GM23338 (cell line): ENCODE data around the gene HSDL2. TPM values are rescaled to one million over a fixed set of nuclear protein-coding genes. Genes with fewer than 3 reads are reported as not detected.

ENCODE experiments used
- ATAC-seq: fragments of 200-7000 bp; cut with Tn5 transposase; 3 replicates; pipeline ENCODE4 v1.9.1; 2020
- DNase-seq: peaks from one replicate; pipeline ENCODE4 v3.0.0-alpha.2; 2015; ENCODE audit warnings: low spot score
- H2AFZ ChIP-seq: fragments of 200-600 bp; sonication (generic); 2 replicates; pipeline ENCODE4 v1.8.0; 2016; ENCODE audit warnings: antibody characterized with exemption, mild to moderate bottlenecking, moderate library complexity
- H3F3A ChIP-seq: fragments of 200-600 bp; sonication (generic); replicated peaks from 2 replicates; pipeline ENCODE4 v1.8.0; 2017; ENCODE audit warnings: antibody characterized with exemption, mixed run types, low read depth
- H3K27ac ChIP-seq: fragments of 200-600 bp; sonication (generic); 2 replicates; pipeline ENCODE4 v1.6.1; 2016; ENCODE audit warnings: low read depth
- H3K27me3 ChIP-seq: fragments of 200-600 bp; sonication (generic); 2 replicates; pipeline ENCODE4 v1.8.0; 2016; ENCODE audit warnings: mild to moderate bottlenecking, mixed run types, moderate library complexity; ENCODE audit not compliant: insufficient read depth
- H3K36me3 ChIP-seq: fragments of 200-600 bp; sonication (generic); 2 replicates; pipeline ENCODE4 v1.8.0; 2016; ENCODE audit warnings: mild to moderate bottlenecking; ENCODE audit not compliant: insufficient read depth
- H3K4me1 ChIP-seq: fragments of 200-600 bp; sonication (generic); 2 replicates; pipeline ENCODE4 v1.8.0; 2016; ENCODE audit warnings: mild to moderate bottlenecking, moderate library complexity; ENCODE audit not compliant: insufficient read depth
- H3K4me2 ChIP-seq: fragments of 200-600 bp; sonication (generic); 2 replicates; pipeline ENCODE4 v1.7.1; 2017; ENCODE audit warnings: mixed run types
- H3K4me3 ChIP-seq: fragments of 200-600 bp; sonication (generic); 2 replicates; pipeline ENCODE4 v1.6.1; 2016; ENCODE audit warnings: mixed run types
- H3K79me2 ChIP-seq: fragments of 200-600 bp; sonication (generic); replicated peaks from 2 replicates; pipeline ENCODE4 v1.8.0; 2017; ENCODE audit warnings: mild to moderate bottlenecking; ENCODE audit not compliant: insufficient read depth
- H3K9me2 ChIP-seq: fragments of 200-600 bp; sonication (generic); 2 replicates; pipeline ENCODE4 v1.8.0; 2017; ENCODE audit not compliant: insufficient read depth
- H4K20me1 ChIP-seq: fragments of 200-600 bp; sonication (generic); replicated peaks from 2 replicates; pipeline ENCODE4 v1.8.0; 2017; ENCODE audit warnings: mild to moderate bottlenecking; ENCODE audit not compliant: insufficient read depth
- H3K27ac Mint-ChIP-seq: 2 replicates; pipeline ENCODE4 v1.8.0; 2020; ENCODE audit warnings: inconsistent platforms, mild to moderate bottlenecking, moderate library complexity, mixed read lengths
- H3K27me3 Mint-ChIP-seq: 3 replicates; pipeline ENCODE4 v1.8.0; 2022; ENCODE audit warnings: low read depth, mild to moderate bottlenecking, moderate library complexity, mixed read lengths, inconsistent platforms; ENCODE audit not compliant: insufficient read depth, poor library complexity
- H3K36me3 Mint-ChIP-seq: 3 replicates; pipeline ENCODE4 v1.8.0; 2021; ENCODE audit warnings: low read depth, mild to moderate bottlenecking, inconsistent platforms, moderate library complexity, mixed read lengths
- H3K4me1 Mint-ChIP-seq: 3 replicates; pipeline ENCODE4 v1.8.0; 2020; ENCODE audit warnings: mild to moderate bottlenecking, inconsistent platforms, mixed read lengths
- H3K4me3 Mint-ChIP-seq: 3 replicates; pipeline ENCODE4 v1.8.0; 2021; ENCODE audit warnings: moderate library complexity, mild to moderate bottlenecking, inconsistent platforms, mixed read lengths
- H3K9me3 Mint-ChIP-seq: 3 replicates; pipeline ENCODE4 v1.8.0; 2020; ENCODE audit warnings: moderate library complexity, mild to moderate bottlenecking, inconsistent platforms, mixed read lengths
- CREB1 ChIP-seq: fragments of 250-450 bp; sonication (Bioruptor Pico); IDR thresholded peaks from 2 replicates; pipeline ENCODE4 v1.5.0; 2020; ENCODE audit warnings: low read depth, mild to moderate bottlenecking, moderate library complexity
- CTCF ChIP-seq, 2 experiments: fragments of 200-600 bp in 1 of 2; sonication (generic) in 1 of 2; conservative IDR thresholded peaks; 2 replicates each; pipeline versions ENCODE4 v1.5.1 to v1.6.1; 2016 to 2017; ENCODE audit warnings: antibody characterized with exemption in 2 of 2, low read depth in 2 of 2, mild to moderate bottlenecking in 2 of 2, moderate library complexity in 1 of 2
- ETS1 ChIP-seq: IDR thresholded peaks from 2 replicates; pipeline ENCODE4 v1.6.1; 2016; ENCODE audit warnings: antibody characterized with exemption
- EZH2 ChIP-seq: fragments of 200-600 bp; sonication (generic); IDR thresholded peaks from one replicate; pipeline ENCODE4 v1.8.0; 2017; ENCODE audit warnings: antibody characterized with exemption, mild to moderate bottlenecking, low read depth; ENCODE audit not compliant: unreplicated experiment
- EZH2phosphoT487 ChIP-seq: fragments of 200-600 bp; sonication (generic); IDR thresholded peaks from one replicate; pipeline ENCODE4 v1.8.1; 2018; ENCODE audit warnings: antibody characterized with exemption; ENCODE audit not compliant: unreplicated experiment
- JUNB ChIP-seq: IDR thresholded peaks from one replicate; pipeline ENCODE4 v1.6.1; 2016; ENCODE audit warnings: antibody characterized with exemption; ENCODE audit not compliant: unreplicated experiment
- NANOG ChIP-seq: IDR thresholded peaks from 2 replicates; pipeline ENCODE4 v1.6.1; 2016; ENCODE audit warnings: antibody characterized with exemption, borderline replicate concordance
- POLR2AphosphoS5 ChIP-seq: IDR thresholded peaks from 2 replicates; pipeline ENCODE4 v1.6.1; 2016; ENCODE audit warnings: antibody characterized with exemption, low read depth
- REST ChIP-seq: IDR thresholded peaks from one replicate; pipeline ENCODE4 v1.6.1; 2018; ENCODE audit warnings: antibody characterized with exemption; ENCODE audit not compliant: unreplicated experiment
- STAT1 ChIP-seq: IDR thresholded peaks from one replicate; pipeline ENCODE4 v1.6.1; 2016; ENCODE audit warnings: antibody characterized with exemption; ENCODE audit not compliant: unreplicated experiment
- ZNF114 ChIP-seq: fragments of 250-450 bp; sonication (Bioruptor Pico); IDR thresholded peaks from 2 replicates; pipeline ENCODE4 v1.5.0; 2020; ENCODE audit warnings: mild to moderate bottlenecking, moderate library complexity
- ZNF331 ChIP-seq: fragments of 250-450 bp; sonication (Bioruptor Pico); IDR thresholded peaks from 2 replicates; pipeline ENCODE4 v1.5.0; 2020; ENCODE audit warnings: low read depth, mild to moderate bottlenecking, moderate library complexity
- polyA plus RNA-seq: library from polyadenylated mRNA; unstranded; fragments of >200 nt; fragmentation: Nextera tagmentation; extraction: Ambion mirVana; gene quantifications from 2 replicates; pipeline ENCODE4 v1.2.1, GENCODE V29; 2016
- total RNA-seq: library from RNA; depleted of rRNA; stranded (reverse); fragments of >200 nt; shearing (Covaris generic); gene quantifications from 2 replicates; pipeline ENCODE4 v1.2.3, GENCODE V29; 2014
- TF ChIP-seq, protein P1 (sequence below): fragments of 250-450 bp; sonication (Bioruptor Pico); IDR thresholded peaks from 2 replicates; pipeline ENCODE4 v1.5.0; 2020; ENCODE audit warnings: mild to moderate bottlenecking, moderate library complexity

The HSDL2 gene
- total and polyA plus RNA-seq, 2 experiments from 2014 or later: 11.4 to 15.3 TPM

- H3K9me2 ChIP-seq: no peaks in the 10 kb centered on the region
- no peak overlapping the region for H3K27ac Mint-ChIP-seq
- H3K9me3 Mint-ChIP-seq: peaks cover 24% of the 10 kb centered on the region
- H3K27me3 ChIP-seq: no peaks in the 10 kb centered on the region
- 0 out of 2 replicates have a peak, but pooled peaks cover 4% of the 10 kb centered on the region for H3K36me3 ChIP-seq
- no peak overlapping the region for H3K27ac ChIP-seq
- H3K79me2 ChIP-seq: peaks cover 100% of the 10 kb centered on the region
- H3K27me3 Mint-ChIP-seq: peaks cover 3% of the 10 kb centered on the region
- no peak overlapping the region for H2AFZ ChIP-seq
- ATAC-seq: no peak
- H3F3A ChIP-seq: no peaks in the 10 kb centered on the region
- no peak overlapping the region for H3K4me3 ChIP-seq
- DNase-seq: no peak
- peaks cover 39% of the 10 kb centered on the region for H3K36me3 Mint-ChIP-seq
- no peak overlapping the region for H3K4me3 Mint-ChIP-seq
- H3K4me1 ChIP-seq: peaks cover 46% of the 10 kb centered on the region
- no peak overlapping the region for H3K4me2 ChIP-seq
- H4K20me1 ChIP-seq: peaks cover 20% of the 10 kb centered on the region
- peaks cover 45% of the 10 kb centered on the region for H3K4me1 Mint-ChIP-seq
- TF ChIP-seq ZNF114 (CRISPR knock-in tag) (no peak), JUNB (no peak), REST (no peak), EZH2 (no peak), EZH2phosphoT487 (no peak), STAT1 (no peak), CREB1 (CRISPR knock-in tag) (no peak), ZNF331 (CRISPR knock-in tag) (no peak), CTCF (conservative IDR thresholded peaks at IDR 0.05; ENCODE audit: low read depth in 2 of 2) (no peak), NANOG (no peak), ETS1 (no peak), POLR2AphosphoS5 (no peak)
- TF ChIP-seq, protein P1, sequence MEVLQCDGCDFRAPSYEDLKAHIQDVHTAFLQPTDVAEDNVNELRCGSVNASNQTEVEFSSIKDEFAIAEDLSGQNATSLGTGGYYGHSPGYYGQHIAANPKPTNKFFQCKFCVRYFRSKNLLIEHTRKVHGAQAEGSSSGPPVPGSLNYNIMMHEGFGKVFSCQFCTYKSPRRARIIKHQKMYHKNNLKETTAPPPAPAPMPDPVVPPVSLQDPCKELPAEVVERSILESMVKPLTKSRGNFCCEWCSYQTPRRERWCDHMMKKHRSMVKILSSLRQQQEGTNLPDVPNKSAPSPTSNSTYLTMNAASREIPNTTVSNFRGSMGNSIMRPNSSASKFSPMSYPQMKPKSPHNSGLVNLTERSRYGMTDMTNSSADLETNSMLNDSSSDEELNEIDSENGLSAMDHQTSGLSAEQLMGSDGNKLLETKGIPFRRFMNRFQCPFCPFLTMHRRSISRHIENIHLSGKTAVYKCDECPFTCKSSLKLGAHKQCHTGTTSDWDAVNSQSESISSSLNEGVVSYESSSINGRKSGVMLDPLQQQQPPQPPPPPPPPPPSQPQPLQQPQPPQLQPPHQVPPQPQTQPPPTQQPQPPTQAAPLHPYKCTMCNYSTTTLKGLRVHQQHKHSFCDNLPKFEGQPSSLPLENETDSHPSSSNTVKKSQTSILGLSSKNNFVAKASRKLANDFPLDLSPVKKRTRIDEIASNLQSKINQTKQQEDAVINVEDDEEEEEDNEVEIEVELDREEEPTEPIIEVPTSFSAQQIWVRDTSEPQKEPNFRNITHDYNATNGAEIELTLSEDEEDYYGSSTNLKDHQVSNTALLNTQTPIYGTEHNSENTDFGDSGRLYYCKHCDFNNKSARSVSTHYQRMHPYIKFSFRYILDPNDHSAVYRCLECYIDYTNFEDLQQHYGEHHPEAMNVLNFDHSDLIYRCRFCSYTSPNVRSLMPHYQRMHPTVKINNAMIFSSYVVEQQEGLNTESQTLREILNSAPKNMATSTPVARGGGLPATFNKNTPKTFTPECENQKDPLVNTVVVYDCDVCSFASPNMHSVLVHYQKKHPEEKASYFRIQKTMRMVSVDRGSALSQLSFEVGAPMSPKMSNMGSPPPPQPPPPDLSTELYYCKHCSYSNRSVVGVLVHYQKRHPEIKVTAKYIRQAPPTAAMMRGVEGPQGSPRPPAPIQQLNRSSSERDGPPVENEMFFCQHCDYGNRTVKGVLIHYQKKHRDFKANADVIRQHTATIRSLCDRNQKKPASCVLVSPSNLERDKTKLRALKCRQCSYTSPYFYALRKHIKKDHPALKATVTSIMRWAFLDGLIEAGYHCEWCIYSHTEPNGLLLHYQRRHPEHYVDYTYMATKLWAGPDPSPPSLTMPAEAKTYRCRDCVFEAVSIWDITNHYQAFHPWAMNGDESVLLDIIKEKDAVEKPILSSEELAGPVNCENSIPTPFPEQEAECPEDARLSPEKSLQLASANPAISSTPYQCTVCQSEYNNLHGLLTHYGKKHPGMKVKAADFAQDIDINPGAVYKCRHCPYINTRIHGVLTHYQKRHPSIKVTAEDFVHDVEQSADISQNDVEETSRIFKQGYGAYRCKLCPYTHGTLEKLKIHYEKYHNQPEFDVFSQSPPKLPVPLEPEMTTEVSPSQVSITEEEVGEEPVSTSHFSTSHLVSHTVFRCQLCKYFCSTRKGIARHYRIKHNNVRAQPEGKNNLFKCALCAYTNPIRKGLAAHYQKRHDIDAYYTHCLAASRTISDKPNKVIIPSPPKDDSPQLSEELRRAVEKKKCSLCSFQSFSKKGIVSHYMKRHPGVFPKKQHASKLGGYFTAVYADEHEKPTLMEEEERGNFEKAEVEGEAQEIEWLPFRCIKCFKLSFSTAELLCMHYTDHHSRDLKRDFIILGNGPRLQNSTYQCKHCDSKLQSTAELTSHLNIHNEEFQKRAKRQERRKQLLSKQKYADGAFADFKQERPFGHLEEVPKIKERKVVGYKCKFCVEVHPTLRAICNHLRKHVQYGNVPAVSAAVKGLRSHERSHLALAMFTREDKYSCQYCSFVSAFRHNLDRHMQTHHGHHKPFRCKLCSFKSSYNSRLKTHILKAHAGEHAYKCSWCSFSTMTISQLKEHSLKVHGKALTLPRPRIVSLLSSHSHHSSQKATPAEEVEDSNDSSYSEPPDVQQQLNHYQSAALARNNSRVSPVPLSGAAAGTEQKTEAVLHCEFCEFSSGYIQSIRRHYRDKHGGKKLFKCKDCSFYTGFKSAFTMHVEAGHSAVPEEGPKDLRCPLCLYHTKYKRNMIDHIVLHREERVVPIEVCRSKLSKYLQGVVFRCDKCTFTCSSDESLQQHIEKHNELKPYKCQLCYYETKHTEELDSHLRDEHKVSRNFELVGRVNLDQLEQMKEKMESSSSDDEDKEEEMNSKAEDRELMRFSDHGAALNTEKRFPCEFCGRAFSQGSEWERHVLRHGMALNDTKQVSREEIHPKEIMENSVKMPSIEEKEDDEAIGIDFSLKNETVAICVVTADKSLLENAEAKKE (CRISPR knock-in tag): no peak
These were observed 113.7 kb downstream of the HSDL2 start for GRCh38 chr9:112493393-112494137.
